HG02588 (cell line): ENCODE data around the gene DCAF16.
"Not testable (repeated sequence)": the region's sequence is repeated elsewhere in the genome, so short reads cannot be mapped to it uniquely, and the experiment has no call there.

ENCODE experiments used
- ATAC-seq: cut with Tn5 transposase; IDR thresholded peaks from one replicate; pipeline ENCODE4 v1.9.1; 2021; ENCODE audit warnings: mild to moderate bottlenecking, moderate library complexity; ENCODE audit not compliant: unreplicated experiment

Gene DCAF16

GRCh38 chr4:17810260-17811077 is at the start of gene DCAF16, which contains the start of gene NCAPG:
Gene DCAF16 (minus strand): TSS chr4:17810757. CDS start chr4:17804141, 6,616 bp downstream.
Gene NCAPG (plus strand): TSS chr4:17810979. CDS start chr4:17811078, 99 bp downstream.
- ATAC-seq = peak; percentile 89

- no peak for ATAC-seq
Measured at GRCh38 chr4:17859793-17860406, 49.3 kb upstream of the DCAF16 start.

- ATAC-seq = no peak
Measured at GRCh38 chr4:17854036-17854435, 43.5 kb upstream of the DCAF16 start.

- no peak for ATAC-seq
Measured at GRCh38 chr4:17851959-17852358, 41.4 kb upstream of the DCAF16 start.

GRCh38 chr4:17850295-17850694 is 39.7 kb upstream of the DCAF16 start:
- not testable (repeated sequence) for ATAC-seq

- ATAC-seq = no peak
Measured at GRCh38 chr4:17846266-17846665, 35.7 kb upstream of the DCAF16 start.

GRCh38 chr4:17823871-17824669 is 13.5 kb upstream of the DCAF16 start:
- no peak for ATAC-seq

- ATAC-seq = peak; percentile 75
Measured at GRCh38 chr4:17817027-17817426, 6.5 kb upstream of the DCAF16 start.

GRCh38 chr4:17816142-17816541 is 5.6 kb upstream of the DCAF16 start:
- no peak for ATAC-seq

- no peak for ATAC-seq
Measured at GRCh38 chr4:17814140-17814539, 3.6 kb upstream of the DCAF16 start.

GRCh38 chr4:17812801-17813200 is 2.2 kb upstream of the DCAF16 start:
- no peak for ATAC-seq

GRCh38 chr4:17812125-17812524 is 1.6 kb upstream of the DCAF16 start:
- ATAC-seq = no peak

- peak; percentile 28 for ATAC-seq
Measured at GRCh38 chr4:17811078-17811603, 584 bp upstream of the DCAF16 start.

GRCh38 chr4:17809667-17810066 is 890 bp downstream of the DCAF16 start:
- no peak for ATAC-seq

- ATAC-seq = no peak
Measured at GRCh38 chr4:17807446-17807845, 3.1 kb downstream of the DCAF16 start.

GRCh38 chr4:17805580-17806155 is 4.9 kb downstream of the DCAF16 start:
- ATAC-seq = no peak

- no peak for ATAC-seq
Measured at GRCh38 chr4:17797808-17798207, 12.7 kb downstream of the DCAF16 start.

GRCh38 chr4:17794730-17795129 is 15.8 kb downstream of the DCAF16 start:
- no peak for ATAC-seq

GRCh38 chr4:17788956-17789355 is 21.6 kb downstream of the DCAF16 start:
- ATAC-seq = no peak

- ATAC-seq = no peak
Measured at GRCh38 chr4:17787315-17787714, 23.2 kb downstream of the DCAF16 start.

GRCh38 chr4:17786567-17786966 is 24.0 kb downstream of the DCAF16 start:
- ATAC-seq = no peak
